NCI-H146 (cell line): ENCODE measurements around the gene SMLR1.

Source experiments
- DNase-seq: peaks from one replicate; lab custom pipeline; 2025; lab: John Stamatoyannopoulos, UW

Gene SMLR1

DNA sequence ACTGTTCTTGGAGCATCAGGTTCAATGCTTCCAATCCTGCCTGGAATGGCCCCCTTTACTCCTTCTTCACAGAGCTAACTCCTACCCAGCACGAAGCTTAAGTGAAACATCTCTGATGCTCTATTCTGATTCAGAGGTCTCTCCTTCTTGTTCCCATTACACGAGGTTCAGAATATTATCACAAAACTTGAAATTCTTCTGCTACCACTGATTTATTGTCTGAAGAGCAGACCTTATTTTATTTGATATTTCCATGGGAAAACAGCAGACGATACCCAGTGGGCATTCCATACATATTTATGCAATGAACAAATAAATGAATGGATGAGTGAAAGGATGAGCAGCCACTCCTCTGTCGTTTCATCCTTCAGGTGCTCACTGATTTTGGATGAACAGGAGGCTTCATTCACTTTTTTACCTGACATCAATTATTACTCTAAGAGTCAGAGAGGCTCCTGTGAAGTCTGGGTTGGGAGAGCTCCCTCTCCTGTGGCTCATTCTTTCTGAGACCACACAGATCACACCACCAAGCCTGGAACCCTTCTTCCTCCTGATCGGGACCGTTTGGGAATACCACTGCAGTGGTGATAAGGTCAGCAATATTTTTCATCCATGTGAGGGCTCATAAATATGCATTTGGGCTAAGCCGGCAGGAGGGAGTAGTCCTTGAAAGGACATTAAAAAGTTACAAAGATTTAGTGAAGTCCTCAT, 25.8 kb downstream of the SMLR1 start:
- no peak for DNase-seq

DNA sequence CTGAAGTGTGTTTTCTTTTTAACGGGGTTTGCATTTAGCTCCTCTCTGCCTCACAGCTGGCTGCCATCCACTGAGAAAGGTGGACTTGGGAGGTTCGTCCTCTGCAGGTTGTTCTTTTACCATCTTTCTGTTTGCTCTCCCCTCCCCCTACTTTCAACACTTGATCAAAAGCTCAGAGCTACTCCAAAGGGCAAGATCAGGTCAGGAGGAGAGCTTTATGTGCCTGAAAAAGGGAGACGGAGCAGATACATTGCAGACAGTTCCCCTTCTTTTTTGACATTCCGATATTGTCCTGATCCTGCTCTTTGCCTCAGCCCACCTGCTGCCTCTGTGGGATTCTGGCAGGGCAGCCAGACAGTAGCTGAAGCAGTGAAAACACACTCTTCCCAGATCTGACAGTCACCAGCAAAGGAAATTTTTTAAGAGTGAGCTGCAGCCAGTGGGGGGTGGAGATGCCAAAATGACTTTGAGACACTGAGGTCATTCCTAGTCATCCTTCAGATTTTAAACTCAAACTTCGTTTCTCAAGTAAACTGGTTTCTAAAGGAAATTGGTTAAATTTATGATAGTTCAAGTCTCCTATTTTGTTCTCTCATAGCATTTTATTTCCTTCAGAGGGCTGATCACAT, 26.5 kb downstream of the SMLR1 start:
- DNase-seq, result no peak

DNA sequence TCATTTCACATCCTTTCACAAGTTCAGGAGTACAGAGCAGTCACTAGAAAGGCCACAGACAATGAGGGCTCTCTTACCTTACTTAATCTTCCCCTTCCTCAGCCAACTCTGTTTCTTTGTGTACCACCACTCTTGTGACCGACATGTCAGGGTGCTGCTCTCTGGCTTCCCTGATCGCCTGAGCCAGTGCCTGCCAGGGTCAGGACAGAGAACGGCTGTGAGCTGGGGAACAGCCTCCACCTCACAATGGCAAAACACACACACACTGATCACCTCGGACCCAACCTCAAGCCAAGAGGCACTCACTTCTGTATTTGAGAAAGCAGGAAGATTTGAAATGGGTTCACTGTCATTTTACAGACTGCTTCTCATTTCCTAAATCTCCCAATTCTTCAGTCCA, 30.8 kb downstream of the SMLR1 start:
- DNase-seq, result no peak

DNA sequence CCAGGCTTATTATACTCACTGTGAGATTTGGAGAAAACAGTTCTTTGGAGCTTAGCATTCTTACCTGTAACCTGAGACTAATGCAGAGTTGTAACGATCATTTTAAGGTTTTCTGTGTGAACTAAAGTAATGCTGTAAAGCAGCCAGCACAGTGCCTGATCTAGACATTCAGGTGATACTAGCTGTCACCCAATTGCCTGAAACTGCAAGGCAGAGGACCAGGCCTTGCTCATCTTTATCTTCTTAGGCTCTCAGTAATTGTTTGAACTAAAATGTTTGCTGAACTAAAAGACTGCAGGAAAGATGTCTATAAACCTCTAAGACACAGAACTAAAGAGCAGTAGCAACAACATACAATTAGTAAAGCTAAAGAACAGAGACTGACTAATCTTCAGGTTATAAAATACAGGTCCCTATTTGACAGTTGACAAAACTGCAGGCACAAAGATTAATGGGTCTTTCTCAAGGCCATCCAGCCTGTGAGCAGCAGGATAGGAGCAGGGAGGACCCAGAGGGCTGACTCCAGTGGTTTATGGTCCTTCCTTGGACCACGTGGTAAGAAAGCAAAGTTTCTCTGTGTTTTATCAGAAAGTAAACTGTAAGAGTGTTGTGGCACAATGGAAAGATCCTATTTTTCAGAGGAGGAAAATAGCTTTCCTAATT, 31.4 kb downstream of the SMLR1 start:
- no peak for DNase-seq

DNA sequence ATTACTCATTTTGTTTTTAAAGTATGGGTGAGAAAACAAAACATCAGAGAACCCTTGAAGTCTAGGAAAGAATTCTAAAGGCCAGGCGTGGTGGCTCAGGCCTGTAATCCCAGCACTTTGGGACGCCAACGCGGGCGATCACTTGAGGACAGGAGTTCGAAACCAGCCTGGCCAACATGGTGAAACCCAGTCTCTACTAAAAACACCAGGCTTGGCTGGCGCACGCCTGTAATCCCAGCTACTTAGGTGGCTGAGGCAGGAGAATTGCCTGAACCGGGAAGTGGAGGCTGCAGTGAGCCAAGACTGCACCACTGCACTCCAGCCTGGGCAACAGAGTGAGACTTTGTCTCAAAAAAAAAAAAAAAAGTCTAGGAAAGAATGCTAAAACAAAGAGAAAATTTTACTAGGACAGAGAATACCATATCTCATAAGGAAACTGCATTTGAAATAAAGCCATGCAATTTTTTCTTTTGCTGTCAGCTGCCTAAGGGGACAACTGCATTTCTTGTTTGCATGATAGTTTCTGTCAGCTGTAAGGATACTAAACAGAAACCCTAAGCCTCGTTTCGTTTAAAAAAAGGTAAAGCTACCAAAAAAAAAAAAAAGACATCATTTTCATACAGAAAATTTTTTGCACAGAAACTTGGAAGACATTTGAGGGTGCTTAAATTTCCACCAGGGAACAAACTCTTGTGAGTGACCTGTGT, 32.1 kb downstream of the SMLR1 start:
- no peak for DNase-seq

DNA sequence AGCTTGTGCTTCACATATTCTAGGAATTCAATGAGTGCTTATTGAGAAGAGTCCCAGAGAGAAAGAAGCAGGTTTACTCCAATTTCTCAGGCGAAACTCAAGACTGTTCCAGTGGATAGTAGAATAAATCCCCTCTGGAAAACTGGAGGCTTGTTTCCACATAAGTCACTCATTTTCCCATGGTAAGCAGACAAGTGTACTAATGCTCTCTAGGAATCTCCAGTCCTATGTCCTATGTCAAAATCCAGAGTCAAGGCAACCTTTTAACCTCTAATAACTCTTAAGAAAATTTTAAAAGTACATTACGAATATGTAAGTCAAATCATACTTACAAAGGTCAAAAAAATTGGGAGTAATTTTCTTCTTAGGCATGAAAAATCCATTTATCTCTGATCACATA, 35.2 kb downstream of the SMLR1 start:
- DNase-seq, result no peak

DNA sequence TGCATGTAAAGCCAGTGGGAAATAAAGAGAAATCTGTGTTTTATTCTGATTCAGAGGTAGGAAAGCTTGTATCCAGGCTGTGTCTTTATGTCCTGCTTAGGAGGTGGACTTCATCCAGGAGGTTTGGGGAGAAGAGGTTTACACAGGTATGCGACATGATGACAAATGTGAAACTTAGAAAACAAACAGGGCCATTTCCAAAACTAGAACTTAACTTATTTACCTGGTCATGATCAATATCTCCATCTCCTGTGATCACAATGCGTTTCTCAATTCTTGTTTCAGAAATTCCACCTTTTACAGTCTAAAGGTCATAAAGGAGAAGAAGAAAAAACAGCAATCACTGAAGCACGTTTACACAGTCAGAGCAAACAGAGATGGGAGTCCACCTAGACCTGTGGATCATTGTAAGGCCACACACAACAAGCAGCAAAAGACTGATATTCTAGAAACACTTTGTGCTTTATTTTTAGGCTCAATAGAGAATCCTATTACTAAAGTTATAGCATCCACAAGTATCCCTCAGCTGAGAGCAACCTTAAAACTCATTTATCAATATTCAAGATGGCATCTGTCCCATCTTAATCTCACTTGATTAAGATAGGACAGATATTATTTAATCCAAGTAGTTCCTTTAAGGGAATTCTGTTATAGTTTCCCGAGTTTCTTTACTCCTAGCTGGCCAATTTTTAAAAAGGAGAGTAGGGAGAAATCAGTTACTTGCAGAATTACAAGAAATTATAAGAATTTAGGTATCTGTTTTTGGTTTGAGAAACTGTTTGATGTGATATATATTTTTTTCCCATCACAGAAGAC, 36.4 kb downstream of the SMLR1 start:
- no peak for DNase-seq

DNA sequence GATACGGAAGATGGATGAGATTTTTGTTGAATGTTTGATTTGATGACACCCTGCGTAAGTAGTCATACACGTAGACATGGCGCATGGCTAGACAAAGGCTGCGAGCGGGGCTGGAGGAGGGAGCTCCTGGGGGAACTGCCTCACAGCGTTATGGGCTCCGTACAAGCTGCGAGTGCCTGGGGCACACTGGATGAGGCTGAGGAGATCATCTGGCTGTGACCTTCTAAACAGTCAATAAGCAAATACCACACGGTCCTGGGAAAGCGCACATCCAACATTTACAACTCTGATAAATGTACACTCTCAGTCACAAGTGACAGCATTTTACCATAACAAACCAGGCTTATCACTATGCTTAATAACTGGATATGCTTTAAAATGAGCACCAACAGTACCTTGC, 37.1 kb downstream of the SMLR1 start:
- no peak for DNase-seq

DNA sequence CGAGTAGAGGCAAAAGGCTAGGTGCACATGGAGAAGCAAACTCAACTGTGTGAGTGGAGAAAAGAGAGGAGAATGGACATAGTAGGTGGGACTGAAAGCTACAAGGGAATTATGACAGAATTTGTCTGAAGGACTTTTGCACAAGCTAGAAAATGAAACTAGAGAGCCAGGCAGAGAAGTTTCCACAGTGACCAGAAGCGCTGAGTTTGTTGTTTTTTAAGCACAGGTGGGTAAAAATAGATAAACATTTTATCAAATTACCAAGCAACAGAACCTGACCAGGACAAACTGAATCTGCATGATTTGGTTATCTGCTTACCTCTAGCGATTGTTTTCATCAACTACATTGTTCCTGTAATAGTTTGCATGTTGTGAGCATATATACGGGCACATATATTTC, 38.6 kb downstream of the SMLR1 start:
- DNase-seq, result no peak

DNA sequence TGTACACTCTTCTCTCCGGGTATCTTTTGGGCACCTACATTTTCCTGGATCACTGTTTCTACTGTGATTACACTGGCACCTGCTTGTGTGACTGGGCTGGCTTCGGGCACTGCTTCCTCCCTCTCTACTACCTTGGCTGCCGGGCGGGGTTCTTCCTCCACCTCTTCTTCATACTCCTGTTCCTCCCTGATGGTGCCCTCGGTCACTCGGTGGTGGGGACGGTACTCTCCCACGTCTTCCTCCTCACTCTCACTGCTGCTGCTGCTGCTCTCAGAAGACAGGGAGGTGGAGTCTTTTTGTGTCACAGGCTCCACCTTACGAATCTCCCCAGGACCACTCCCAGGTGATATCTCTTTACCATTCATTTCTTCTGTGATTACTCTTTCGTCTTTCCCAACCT, 42.5 kb downstream of the SMLR1 start:
- no peak for DNase-seq

DNA sequence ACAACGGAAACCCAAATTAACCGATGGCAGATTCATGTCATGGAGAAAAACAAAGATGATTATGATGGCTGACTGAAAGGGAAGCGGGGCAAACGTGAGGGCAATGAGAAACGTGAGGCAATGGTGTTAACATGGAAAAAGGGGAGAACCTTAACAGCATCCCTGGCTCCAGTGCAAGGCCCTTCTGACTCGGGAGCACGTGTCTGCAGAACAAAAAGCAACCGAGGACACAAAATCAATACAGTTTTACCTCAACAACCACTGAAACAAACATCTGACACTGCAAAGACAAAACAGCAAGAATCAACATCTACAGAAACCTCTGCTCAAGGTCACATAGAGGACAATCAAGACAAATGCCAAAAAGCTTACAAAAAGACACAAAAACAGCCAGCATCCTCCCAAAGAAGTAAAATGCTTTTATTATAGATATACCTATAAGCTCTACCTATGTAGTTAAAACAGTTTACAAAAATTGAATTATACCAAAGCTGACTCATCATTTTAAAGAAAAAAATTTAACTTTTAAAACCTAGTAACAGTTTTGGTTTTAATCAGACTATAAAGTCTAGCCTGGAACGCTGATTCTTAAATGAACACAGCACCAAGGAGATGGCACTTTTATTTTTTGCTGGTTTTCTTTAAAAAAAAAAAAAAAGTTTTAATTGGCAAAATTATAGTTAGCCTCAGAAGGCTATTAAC, 43.1 kb downstream of the SMLR1 start:
- DNase-seq, result no peak

DNA sequence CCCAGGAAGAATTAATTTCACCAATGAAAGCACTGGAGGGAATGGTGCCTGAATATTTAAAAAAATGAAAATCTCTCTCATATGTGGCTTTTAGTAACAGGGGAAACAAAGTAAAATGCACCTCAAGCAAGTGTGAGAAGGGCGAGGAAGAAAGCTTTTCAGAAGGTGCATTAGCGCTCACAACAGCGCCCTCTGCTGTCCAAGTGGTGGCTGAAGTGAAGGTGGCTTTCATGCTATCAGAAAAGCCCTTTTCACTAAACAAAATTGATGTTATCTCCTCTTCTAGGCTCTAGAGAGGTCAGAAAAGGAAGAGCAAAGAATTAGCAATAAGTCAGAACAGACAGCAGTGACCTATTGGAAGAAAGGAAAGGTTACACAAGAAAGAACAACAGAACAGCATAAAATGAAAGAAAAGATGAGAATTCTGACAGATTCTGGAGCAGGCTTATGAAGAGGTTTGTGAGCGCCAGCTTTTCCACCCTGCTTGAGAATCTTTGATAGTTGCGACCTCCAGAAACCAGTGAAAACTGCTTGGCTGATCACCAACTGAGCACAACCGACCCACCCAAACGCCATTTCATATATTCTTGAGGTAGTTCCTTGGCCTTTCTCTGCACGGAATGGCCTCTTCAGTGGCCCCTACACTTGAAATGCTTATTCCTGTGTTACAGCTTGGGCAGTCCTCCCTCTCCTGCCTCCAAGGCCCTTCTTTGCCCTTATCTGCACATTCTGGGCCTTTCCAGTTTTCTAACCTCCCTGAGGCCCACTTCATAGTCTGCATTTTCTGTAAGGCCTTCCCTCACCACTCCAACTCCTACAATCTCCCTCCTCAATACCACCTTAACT, 45.3 kb downstream of the SMLR1 start:
- DNase-seq, result peak; percentile 53

DNA sequence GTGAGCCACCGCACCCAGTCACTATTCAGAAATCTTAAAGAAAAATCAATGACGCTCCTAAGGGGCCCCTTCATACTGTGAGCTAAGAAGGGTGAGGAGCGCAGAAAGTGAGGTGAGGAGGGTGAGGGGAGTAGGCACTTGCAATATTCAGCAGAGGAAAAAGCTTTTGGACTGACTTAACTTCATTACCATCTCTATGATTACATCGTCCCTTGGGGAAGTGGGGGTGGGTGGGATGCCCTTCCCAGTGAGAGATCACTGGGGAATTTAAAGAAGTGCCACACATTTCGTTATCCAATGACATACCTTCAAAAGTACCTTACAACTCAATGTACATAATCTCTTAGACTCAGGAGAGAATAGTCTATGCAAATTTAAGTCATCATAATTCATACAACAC, 46.5 kb downstream of the SMLR1 start:
- DNase-seq, result no peak

DNA sequence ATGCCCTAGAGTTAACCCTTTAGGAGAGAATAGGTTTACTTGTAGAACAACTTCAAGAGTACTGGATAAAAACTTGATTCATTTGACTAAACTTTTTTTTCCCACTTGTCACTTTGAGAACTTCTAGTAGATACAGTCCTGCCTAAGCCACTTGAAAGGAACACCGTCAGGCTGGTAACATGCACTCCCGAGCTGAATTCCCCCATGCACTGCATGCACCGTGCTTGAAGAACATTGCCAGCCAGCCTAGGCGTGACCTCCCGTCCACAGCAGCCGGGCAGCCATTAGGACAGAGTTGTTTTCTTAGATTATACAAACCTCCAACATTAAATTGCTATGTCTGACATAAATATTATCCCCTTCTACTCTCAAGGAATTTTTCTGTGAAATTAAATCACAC, 52.6 kb downstream of the SMLR1 start:
- DNase-seq, result no peak

DNA sequence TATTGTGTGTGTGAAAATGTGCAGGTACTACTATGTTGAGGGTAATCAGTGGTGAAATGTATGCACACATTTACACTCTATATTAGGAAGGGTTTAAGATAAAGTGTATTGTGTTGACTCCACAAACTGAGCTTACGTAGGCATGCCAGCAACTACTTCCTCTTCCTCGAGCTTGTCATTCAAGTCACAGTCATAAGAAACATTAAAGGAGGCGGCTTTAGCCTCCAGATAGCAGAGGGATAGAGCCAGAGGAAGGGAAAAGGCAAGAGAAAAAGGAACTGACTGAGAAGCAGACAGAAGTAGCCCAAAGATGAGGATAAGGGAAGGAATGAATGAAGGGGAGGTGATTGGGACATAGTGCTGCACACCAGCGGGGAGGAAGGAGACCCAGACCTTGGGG, 55.2 kb downstream of the SMLR1 start:
- DNase-seq, result no peak

DNA sequence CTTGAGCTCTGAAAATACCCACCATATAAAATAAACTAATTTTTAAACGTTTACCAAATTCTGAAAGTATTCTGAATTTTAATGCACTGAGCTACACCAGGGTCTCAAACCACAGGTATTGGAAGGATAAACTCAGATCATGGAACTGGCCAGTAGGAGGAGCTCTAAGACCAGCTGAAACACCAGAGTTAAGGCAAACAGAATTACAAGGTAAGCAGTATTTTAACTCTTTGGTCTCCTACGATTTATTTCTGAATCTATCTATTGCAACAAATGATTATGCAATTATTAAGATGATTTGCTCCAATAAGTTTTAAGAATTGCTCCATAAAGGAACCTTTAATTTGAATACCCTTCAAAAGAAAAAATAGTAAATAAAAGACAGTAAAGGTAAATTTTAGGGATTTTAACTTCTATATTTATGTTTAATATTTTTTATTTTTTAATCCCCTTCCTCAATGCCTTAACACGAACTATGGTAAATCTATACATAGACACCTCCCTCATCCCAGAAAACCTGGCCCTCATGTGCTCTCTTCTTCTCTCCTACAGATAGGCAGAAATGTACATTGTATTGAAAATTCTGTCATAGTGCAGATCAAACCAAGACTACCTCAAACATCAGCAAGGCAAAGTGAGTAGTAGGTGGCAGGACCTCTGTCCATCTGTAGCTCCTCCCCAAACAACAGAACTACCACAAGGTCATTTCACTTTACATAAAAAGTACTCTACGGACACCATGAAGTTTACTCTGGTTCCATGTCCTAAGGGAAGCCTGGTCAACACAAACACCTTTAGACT, 58.4 kb downstream of the SMLR1 start:
- peak; percentile 82 for DNase-seq
